ENCODE data around the gene SYNRG. TPM values are rescaled to one million over a fixed set of nuclear protein-coding genes. Genes with fewer than 3 reads are reported as not detected.

Gene SYNRG
- total and polyA plus RNA-seq, 2 of the 13 experiments (the other 11 are each of a cell fraction or from before 2014, with no cell fraction given), result 7.3 to 8.7 TPM

DNA sequence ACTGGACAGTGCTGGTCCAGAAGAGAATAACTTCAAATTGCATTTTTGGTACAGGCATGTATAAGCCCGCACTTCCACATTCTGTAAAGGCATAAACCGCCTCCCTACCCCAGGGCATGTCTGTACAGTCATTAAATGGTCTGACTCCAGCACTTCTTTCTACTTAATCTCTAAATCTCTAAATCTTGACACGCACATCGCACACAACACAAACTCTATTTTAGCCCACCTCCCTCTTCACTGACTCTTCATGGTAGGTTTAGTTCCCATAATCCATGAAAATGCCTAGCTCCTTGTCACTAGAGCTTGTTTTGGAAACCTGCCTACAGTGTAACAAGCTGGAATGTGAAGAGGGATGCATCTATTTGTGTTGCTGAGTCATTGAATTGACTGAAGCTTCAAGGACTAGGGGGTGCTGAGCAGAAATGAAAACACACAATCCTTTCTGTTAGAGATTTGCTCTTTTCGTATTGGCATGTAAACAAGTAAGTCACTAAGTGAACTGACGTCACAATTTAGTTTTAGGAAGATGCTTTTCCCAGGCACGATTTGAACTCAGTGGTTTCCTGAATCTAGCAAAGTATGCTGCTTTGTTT is 121.1 kb downstream of the SYNRG start (continued):
- TF ChIP-seq, protein P1, sequence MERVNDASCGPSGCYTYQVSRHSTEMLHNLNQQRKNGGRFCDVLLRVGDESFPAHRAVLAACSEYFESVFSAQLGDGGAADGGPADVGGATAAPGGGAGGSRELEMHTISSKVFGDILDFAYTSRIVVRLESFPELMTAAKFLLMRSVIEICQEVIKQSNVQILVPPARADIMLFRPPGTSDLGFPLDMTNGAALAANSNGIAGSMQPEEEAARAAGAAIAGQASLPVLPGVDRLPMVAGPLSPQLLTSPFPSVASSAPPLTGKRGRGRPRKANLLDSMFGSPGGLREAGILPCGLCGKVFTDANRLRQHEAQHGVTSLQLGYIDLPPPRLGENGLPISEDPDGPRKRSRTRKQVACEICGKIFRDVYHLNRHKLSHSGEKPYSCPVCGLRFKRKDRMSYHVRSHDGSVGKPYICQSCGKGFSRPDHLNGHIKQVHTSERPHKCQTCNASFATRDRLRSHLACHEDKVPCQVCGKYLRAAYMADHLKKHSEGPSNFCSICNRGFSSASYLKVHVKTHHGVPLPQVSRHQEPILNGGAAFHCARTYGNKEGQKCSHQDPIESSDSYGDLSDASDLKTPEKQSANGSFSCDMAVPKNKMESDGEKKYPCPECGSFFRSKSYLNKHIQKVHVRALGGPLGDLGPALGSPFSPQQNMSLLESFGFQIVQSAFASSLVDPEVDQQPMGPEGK (CRISPR knock-in tag; IDR thresholded peaks at IDR 0.05), result peak; percentile 60
- TF ChIP-seq TCF7L2 (IDR thresholded peaks at IDR 0.05; ENCODE audit: low read depth, low read length), result no peak
- peak; percentile 97 for TF ChIP-seq FOXK2 (IDR thresholded peaks at IDR 0.05)
- no peak for TF ChIP-seq GLI4 (CRISPR knock-in tag; IDR thresholded peaks at IDR 0.05; ENCODE audit: borderline replicate concordance)
- TF ChIP-seq SOX13 (IDR thresholded peaks at IDR 0.05), result no peak
- peak in 1 of 2 experiments; percentile 72; a peak in 2 of 4 replicates for TF ChIP-seq SOX13 (CRISPR knock-in tag; conservative IDR thresholded peaks at IDR 0.05 in 1 of 2, IDR thresholded peaks at IDR 0.05 in 1 of 2)
- TF ChIP-seq ZNF354B (CRISPR knock-in tag; IDR thresholded peaks at IDR 0.05), result no peak
- no peak for TF ChIP-seq ZNF674 (CRISPR knock-in tag; IDR thresholded peaks at IDR 0.05; ENCODE audit: low read depth)
- TF ChIP-seq ZNF607 (CRISPR knock-in tag; IDR thresholded peaks at IDR 0.05; ENCODE audit: borderline replicate concordance), result no peak
- TF ChIP-seq, protein P2, sequence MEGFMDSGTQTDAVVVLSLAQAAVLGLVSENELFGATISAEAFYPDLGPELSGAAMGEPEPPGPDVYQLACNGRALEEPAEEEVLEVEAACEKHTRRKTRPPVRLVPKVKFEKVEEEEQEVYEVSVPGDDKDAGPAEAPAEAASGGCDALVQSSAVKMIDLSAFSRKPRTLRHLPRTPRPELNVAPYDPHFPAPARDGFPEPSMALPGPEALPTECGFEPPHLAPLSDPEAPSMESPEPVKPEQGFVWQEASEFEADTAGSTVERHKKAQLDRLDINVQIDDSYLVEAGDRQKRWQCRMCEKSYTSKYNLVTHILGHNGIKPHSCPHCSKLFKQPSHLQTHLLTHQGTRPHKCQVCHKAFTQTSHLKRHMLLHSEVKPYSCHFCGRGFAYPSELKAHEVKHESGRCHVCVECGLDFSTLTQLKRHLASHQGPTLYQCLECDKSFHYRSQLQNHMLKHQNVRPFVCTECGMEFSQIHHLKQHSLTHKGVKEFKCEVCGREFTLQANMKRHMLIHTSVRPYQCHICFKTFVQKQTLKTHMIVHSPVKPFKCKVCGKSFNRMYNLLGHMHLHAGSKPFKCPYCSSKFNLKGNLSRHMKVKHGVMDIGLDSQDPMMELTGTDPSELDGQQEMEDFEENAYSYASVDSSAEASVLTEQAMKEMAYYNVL (CRISPR knock-in tag; IDR thresholded peaks at IDR 0.05; ENCODE audit: borderline replicate concordance), result no peak
- no peak for TF ChIP-seq ZNF207 (IDR thresholded peaks at IDR 0.05; ENCODE audit: borderline replicate concordance)
- TF ChIP-seq FIP1L1 (IDR thresholded peaks at IDR 0.05; ENCODE audit: borderline replicate concordance, insufficient read depth, low read depth, low read length), result no peak
- peak; percentile 24; the same call in 1 of the 2 replicates for TF ChIP-seq KLF6 (CRISPR knock-in tag; IDR thresholded peaks at IDR 0.05)
- no peak for TF ChIP-seq ZC3H4 (CRISPR knock-in tag; IDR thresholded peaks at IDR 0.05; ENCODE audit: borderline replicate concordance)
- TF ChIP-seq, protein P3, sequence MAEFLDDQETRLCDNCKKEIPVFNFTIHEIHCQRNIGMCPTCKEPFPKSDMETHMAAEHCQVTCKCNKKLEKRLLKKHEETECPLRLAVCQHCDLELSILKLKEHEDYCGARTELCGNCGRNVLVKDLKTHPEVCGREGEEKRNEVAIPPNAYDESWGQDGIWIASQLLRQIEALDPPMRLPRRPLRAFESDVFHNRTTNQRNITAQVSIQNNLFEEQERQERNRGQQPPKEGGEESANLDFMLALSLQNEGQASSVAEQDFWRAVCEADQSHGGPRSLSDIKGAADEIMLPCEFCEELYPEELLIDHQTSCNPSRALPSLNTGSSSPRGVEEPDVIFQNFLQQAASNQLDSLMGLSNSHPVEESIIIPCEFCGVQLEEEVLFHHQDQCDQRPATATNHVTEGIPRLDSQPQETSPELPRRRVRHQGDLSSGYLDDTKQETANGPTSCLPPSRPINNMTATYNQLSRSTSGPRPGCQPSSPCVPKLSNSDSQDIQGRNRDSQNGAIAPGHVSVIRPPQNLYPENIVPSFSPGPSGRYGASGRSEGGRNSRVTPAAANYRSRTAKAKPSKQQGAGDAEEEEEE (CRISPR knock-in tag; IDR thresholded peaks at IDR 0.05; ENCODE audit: borderline replicate concordance), result no peak
- peak; percentile 38 for TF ChIP-seq PRPF4 (IDR thresholded peaks at IDR 0.05; ENCODE audit: low read depth, low read length, poor library complexity, severe bottlenecking)
- no peak for TF ChIP-seq KDM5A (IDR thresholded peaks at IDR 0.05; ENCODE audit: borderline replicate concordance, low read length)
- no peak for TF ChIP-seq PCBP2 (optimal IDR thresholded peaks at IDR 0.05; ENCODE audit: low read depth, low read length, poor library complexity, severe bottlenecking)
- TF ChIP-seq MEIS2 (CRISPR knock-in tag; IDR thresholded peaks at IDR 0.05), result no peak
- TF ChIP-seq SALL2 (CRISPR knock-in tag; IDR thresholded peaks at IDR 0.05), result no peak
- no peak for TF ChIP-seq CENPT (CRISPR knock-in tag; IDR thresholded peaks at IDR 0.05; ENCODE audit: low read depth)

All from HepG2 (cell line).